ENCODE results near the gene DBF4. TPM values are rescaled to one million over a fixed set of nuclear protein-coding genes. Genes with fewer than 3 reads are reported as not detected.
"Not testable (repeated sequence)": the region's sequence is repeated elsewhere in the genome, so short reads cannot be mapped to it uniquely, and the experiment has no call there.

Gene DBF4
- total RNA-seq, 2 donors from 2014 or later: 46.5 to 63.2 TPM

DNA sequence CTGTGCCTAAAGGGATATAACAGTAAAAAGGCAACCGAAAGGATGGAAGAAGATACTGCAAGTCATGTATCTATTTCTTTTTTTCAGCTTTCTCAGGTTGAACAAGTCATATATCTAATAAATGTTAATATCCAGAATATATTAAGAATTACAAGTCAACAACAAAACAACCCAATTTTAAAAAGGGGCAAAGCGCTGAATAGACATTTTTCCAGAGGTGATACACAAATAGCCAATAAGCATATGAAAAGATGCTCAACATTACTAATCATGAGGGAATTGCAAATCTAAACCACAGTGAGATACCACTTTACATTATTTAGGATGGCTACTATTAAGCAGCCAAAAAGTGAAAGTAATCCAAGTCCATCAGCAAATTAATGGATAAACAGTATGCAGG lies 23.0 kb downstream of the DBF4 start:
- Histone ChIP-seq H3K36me3 (ENCODE audit: control insufficient read depth, insufficient read depth, low read length) (peaks cover 77% of the 10 kb centered on the region), H3K4me1 (ENCODE audit: control insufficient read depth, insufficient read depth, low read length) (no peaks in the 10 kb centered on the region), H3K9me3 (ENCODE audit: control insufficient read depth, low read length) (no peaks in the 10 kb centered on the region), H3K9ac (ENCODE audit: extremely low read depth, low read length, poor library complexity, severe bottlenecking) (no peak overlapping the region), H3K27ac (ENCODE audit: low read depth, low read length) (no peak overlapping the region), H3K4me3 (ENCODE audit: low read length) (no peak overlapping the region), H3K27me3 (ENCODE audit: control insufficient read depth, insufficient read depth, low read length, poor library complexity, severe bottlenecking) (no peaks in the 10 kb centered on the region)
- Mint-ChIP-seq H3K4me3 (no peak overlapping the region), H3K36me3 (ENCODE audit: low read depth) (peaks cover 70% of the 10 kb centered on the region), H3K9me3 (no peaks in the 10 kb centered on the region), H3K27ac (no peak overlapping the region), H3K4me1 (no peaks in the 10 kb centered on the region), H3K27me3 (ENCODE audit: insufficient read depth) (no peaks in the 10 kb centered on the region)
- DNase-seq: no peak
- 95 to 100% methylated on average over 1 to 2 of the region's 2 CpGs for WGBS, 2 experiments (ENCODE audit: insufficient coverage in 1 of 2, insufficient read length in 1 of 2)
- TF ChIP-seq, protein P1, sequence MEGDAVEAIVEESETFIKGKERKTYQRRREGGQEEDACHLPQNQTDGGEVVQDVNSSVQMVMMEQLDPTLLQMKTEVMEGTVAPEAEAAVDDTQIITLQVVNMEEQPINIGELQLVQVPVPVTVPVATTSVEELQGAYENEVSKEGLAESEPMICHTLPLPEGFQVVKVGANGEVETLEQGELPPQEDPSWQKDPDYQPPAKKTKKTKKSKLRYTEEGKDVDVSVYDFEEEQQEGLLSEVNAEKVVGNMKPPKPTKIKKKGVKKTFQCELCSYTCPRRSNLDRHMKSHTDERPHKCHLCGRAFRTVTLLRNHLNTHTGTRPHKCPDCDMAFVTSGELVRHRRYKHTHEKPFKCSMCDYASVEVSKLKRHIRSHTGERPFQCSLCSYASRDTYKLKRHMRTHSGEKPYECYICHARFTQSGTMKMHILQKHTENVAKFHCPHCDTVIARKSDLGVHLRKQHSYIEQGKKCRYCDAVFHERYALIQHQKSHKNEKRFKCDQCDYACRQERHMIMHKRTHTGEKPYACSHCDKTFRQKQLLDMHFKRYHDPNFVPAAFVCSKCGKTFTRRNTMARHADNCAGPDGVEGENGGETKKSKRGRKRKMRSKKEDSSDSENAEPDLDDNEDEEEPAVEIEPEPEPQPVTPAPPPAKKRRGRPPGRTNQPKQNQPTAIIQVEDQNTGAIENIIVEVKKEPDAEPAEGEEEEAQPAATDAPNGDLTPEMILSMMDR (conservative IDR thresholded peaks at IDR 0.05): no peak

DNA sequence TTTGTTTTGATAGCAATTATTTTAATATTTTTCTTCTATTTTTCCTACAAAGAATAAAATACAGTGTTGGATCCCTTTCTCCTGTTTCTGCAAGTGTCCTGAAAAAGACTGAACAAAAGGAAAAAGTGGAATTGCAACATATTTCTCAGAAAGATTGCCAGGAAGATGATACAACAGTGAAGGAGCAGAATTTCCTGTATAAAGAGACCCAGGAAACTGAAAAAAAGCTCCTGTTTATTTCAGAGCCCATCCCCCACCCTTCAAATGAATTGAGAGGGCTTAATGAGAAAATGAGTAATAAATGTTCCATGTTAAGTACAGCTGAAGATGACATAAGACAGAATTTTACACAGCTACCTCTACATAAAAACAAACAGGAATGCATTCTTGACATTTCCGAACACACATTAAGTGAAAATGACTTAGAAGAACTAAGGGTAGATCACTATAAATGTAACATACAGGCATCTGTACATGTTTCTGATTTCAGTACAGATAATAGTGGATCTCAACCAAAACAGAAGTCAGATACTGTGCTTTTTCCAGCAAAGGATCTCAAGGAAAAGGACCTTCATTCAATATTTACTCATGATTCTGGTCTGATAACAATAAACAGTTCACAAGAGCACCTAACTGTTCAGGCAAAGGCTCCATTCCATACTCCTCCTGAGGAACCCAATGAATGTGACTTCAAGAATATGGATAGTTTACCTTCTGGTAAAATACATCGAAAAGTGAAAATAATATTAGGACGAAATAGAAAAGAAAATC lies 31.0 kb downstream of the DBF4 start:
- 97 to 100% methylated on average over 1 to 3 of the region's 3 CpGs for WGBS, 2 experiments (ENCODE audit: insufficient coverage in 1 of 2, insufficient read length in 1 of 2)
- H3K9me3 ChIP-seq (ENCODE audit: control insufficient read depth, low read length); H3K27ac ChIP-seq (ENCODE audit: low read depth, low read length): not testable (repeated sequence)

DNA sequence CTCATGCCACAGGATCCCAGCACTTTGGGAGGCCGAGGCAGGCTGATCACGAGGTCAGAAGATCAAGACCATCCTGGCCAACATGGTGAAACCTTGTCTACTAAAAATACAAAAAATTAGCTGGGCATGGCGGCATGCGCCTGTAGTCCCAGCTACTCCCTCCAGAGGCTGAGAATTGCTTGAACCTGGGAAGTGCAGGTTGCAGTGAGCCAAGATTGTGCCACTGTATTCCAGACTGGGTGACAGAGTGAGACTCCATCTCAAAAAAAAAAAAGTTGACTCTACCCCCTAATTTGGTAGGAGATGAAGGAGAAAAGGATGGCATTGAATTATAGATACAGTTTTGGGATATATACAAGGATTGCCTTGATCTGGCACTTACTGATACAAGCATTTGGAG lies 32.5 kb downstream of the DBF4 start:
- peaks cover 36% of the 10 kb centered on the region for H3K36me3 ChIP-seq (ENCODE audit: control insufficient read depth, insufficient read depth, low read length)
- H3K9ac ChIP-seq (ENCODE audit: extremely low read depth, low read length, poor library complexity, severe bottlenecking); DNase-seq; H3K27ac Mint-ChIP-seq; H3K27me3 Mint-ChIP-seq (ENCODE audit: insufficient read depth); H3K4me1 Mint-ChIP-seq; H3K27me3 ChIP-seq (ENCODE audit: control insufficient read depth, insufficient read depth, low read length, poor library complexity, severe bottlenecking); H3K4me3 ChIP-seq (ENCODE audit: low read length); H3K27ac ChIP-seq (ENCODE audit: low read depth, low read length); H3K4me3 Mint-ChIP-seq; H3K9me3 ChIP-seq (ENCODE audit: control insufficient read depth, low read length); H3K4me1 ChIP-seq (ENCODE audit: control insufficient read depth, insufficient read depth, low read length); H3K9me3 Mint-ChIP-seq: not testable (repeated sequence)
- WGBS, 2 experiments (ENCODE audit: insufficient coverage in 1 of 2, insufficient read length in 1 of 2): 89 to 95% methylated on average over 4 of the region's 4 CpGs
- H3K36me3 Mint-ChIP-seq (ENCODE audit: low read depth): peaks cover 25% of the 10 kb centered on the region
- TF ChIP-seq, protein P1 (conservative IDR thresholded peaks at IDR 0.05): peak; percentile 54

More for the DNA sequence above, 31.0 kb downstream of the DBF4 start:
- not testable (repeated sequence) for H3K27me3 ChIP-seq (ENCODE audit: control insufficient read depth, insufficient read depth, low read length, poor library complexity, severe bottlenecking); H3K4me3 ChIP-seq (ENCODE audit: low read length); DNase-seq; H3K27me3 Mint-ChIP-seq (ENCODE audit: insufficient read depth); H3K4me1 ChIP-seq (ENCODE audit: control insufficient read depth, insufficient read depth, low read length); H3K27ac Mint-ChIP-seq; H3K4me3 Mint-ChIP-seq; H3K9me3 Mint-ChIP-seq; H3K4me1 Mint-ChIP-seq; H3K9ac ChIP-seq (ENCODE audit: extremely low read depth, low read length, poor library complexity, severe bottlenecking)
- H3K36me3 ChIP-seq (ENCODE audit: control insufficient read depth, insufficient read depth, low read length): peaks cover 36% of the 10 kb centered on the region
- peaks cover 35% of the 10 kb centered on the region for H3K36me3 Mint-ChIP-seq (ENCODE audit: low read depth)
